Measurements from ENCODE around the gene BMPR1A. TPM values are rescaled to one million over a fixed set of nuclear protein-coding genes. Genes with fewer than 3 reads are reported as not detected.

Gene BMPR1A
- polyA plus RNA-seq, 3 donors, result 73.6 to 85.4 (median 78.2) TPM

DNA sequence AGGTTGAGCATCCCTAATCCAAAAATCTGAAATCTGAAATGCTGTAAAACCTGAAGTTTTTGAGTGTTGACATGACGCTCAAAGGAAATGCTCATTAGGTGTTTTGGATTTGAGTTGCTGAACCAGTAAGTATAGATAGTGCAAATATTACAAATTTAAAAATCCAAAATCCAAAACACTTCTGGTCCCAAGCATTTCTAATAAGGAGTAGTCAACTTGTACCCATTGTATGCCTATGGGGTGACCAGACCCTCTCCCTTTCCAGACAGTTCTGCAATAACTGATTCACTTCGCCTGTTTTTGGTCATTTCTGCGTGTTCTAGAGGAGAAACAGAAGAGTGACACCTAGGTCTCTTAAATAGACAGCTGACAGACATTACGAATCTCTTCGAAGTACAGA lies 110.7 kb downstream of the BMPR1A start:
- no peak for DNase-seq (ENCODE audit: low read depth in 3 of 3, low spot score in 2 of 3)

DNA sequence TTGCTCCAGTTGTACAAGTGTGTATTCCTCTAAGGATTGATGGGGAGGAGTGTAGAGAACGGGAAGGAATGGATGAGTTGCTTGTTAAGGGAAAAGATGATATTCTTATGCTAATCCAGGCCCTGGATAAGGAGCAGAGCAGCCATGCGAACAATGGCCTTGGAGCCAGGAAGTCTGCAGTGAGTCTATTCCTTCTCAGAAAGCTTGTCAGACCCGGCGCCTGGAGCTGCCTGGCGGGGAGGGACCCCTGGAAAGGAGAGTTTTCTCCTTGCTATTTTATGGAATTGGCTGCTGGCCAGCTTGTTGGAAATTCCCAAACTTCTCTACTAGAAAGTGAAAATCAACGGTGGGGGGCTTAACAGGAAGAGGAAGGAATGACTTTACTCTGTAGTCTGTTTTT lies 111.9 kb downstream of the BMPR1A start:
- DNase-seq (ENCODE audit: low read depth in 3 of 3, low spot score in 2 of 3), result peak; percentile 77 to 81 (median 80)

DNA sequence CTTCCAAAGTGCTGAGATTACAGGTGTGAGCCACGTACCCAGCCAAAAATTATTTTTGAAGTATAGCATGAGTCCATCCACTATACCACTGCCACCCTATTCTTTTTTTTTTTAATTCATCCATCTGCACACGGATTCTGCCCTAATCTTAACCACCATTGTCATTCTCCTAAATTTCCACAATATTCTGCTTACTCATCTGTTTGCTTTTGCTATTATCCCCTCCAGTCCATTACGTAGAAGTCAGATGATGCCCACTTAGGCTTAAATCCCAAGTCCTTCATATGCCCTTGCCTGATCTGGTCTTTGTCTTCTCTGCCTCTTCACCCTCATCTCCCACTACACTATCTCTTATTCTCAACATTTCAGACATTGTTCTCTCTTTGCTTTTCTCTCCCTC lies 114.3 kb downstream of the BMPR1A start:
- no peak for DNase-seq (ENCODE audit: low read depth in 3 of 3, low spot score in 2 of 3)

DNA sequence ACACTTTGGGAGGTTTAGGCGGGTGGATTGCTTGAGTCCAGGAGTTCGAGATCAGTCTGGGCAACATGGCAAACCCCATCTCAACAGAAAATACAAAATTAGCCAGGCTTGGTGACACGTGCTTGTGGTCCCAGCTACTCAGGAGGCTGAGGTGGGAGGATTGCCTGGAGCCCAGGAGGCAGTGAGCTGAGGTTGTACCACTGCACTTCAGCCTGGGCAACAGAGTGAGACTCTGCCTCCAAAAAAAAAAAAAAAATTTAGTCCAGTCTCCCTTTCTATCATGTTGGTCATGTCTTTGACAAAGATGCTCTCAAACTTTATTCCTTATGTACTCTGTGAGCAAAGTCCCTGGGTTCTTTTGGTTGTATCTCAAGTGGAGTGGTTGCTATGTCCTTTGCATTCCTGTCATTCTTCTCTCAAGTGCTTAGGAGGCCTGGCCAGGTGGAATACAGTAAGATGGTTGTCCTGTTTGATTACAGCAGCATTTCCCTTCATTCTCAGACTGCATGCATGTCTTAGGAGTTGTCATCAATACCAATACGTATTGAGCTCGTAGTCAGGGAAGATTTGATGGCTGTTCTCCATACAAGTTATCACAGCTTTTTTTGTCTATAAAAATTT lies 115.3 kb downstream of the BMPR1A start:
- no peak for DNase-seq (ENCODE audit: low read depth in 3 of 3, low spot score in 2 of 3)

DNA sequence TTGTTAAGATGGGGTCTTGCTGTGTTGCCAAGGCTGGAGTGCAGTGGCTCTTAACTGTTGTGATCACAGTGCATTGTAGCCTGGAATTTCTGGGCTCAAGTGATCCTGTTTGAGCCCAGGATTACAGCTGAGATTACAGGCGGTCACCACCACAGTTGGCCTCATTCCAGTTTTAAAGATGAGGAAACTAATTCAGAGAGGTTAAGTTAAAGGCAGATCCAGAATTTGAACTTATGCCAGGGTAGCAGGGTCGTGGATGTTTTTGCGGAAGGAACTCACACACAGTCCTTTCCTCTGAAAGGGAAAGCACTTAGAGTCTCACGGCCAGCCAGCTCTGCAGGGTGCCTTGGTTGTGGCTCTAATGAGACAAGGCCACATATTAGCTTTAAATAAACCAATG lies 116.3 kb downstream of the BMPR1A start:
- DNase-seq (ENCODE audit: low read depth in 3 of 3, low spot score in 2 of 3), result no peak

DNA sequence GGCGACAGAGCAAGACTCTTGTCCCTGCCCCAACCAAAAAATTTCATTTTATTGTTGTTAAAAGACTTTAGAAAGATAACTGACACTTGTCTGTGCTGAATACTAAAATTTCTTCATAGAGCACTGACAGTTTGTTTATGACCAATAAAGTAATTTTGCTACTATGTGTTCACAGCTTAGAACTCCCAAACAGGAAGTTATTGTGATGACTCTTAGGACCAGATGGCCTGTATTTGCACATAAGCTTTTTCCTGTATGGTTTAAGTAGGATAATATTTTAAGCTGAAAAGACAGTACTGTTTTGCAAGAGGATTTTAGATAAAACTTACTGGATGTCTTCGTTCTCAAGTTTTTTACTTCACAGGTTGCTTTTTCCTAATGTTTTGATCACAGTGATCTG lies 120.3 kb downstream of the BMPR1A start:
- no peak for DNase-seq (ENCODE audit: low read depth in 3 of 3, low spot score in 2 of 3)

DNA sequence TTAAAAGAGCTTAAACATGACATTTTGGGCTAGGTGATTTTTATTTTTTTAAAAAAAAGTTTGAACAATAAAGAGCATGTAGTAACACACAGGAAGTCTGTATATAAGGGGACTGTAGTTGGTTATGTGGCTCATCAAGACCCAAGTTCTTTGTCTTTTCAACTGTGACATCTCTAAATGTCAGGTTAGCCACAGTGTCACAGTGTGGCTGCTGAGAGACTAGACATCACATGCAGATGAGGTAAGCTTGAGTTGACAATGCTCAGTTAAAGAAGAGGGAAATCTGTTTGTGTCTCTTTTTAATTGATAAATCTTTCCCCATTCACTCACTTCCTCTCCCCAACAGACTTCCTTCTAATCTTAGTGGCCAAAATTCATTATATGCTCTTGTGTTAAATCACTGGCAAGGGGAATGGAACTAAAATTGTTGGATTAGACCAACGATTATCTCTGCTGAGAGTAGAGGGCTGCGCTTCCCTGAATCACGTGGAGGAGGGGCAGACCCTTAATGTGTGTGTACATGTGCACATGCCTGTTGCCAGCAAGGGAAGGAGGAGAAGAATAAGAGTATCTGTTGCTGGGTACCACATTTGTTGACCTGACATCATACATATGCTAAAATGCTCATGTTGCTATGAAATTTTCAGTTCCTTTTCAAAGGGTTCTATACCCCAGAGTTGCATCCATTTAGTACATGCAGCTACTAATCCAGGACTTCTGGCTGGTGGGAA lies 122.7 kb downstream of the BMPR1A start:
- DNase-seq (ENCODE audit: low read depth in 3 of 3, low spot score in 2 of 3), result no peak

DNA sequence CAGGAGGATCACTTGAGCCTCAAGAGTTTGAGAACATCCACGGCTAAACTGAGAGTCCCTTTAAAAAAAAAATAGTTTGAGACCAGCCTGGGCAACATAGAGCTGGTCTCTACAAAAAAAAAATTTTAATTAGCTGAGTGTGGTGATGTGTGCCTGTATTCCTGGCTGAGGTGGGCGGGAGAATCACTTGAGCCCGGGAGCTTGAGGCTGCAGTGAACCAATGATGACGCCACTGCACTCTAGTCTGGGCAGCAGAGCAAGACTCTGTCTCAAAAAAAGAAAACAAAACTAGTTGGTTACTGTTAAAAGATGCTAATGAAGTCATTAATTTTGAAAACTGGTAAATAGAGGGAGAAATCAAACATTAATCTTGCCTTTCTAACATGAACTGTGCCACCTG lies 124.6 kb downstream of the BMPR1A start:
- no peak for DNase-seq (ENCODE audit: low read depth in 3 of 3, low spot score in 2 of 3)

DNA sequence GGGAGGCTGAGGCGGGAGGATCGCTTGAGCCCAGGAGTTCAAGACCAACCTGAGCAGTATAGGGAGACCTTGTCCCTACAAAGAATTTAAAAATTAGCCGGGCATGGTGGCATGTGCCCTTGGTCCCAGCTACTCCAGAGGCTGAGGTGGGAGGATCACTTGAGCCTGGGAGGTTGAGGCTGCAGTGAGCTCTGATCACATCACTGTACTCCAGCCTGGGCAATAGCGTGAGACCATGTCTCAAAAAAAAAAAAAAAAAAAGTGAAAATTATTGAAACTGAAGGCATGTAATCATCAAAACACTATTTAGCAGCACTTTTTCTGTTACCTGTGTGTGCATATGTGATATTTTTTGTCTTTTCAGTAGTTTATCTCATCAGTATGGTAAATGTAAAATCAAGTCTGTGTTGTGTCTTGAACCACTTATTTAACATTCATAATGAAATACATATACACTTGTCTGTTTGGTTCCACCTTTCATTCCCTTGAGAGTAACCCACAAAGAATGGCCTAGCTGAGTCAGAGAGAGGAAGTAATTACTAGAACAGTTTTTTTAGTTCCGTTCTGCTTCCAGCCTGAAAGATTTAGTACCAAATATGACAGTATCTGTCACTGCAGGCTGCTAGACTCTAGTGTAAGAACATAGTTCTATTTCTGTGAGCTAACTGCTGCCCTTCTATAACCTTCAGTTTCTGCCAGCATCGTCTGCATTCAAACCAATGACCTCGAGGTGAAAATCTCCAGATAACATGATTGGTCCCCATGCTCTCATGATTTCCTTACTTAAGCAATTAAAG lies 132.4 kb downstream of the BMPR1A start:
- no peak for DNase-seq (ENCODE audit: low read depth in 3 of 3, low spot score in 2 of 3)

DNA sequence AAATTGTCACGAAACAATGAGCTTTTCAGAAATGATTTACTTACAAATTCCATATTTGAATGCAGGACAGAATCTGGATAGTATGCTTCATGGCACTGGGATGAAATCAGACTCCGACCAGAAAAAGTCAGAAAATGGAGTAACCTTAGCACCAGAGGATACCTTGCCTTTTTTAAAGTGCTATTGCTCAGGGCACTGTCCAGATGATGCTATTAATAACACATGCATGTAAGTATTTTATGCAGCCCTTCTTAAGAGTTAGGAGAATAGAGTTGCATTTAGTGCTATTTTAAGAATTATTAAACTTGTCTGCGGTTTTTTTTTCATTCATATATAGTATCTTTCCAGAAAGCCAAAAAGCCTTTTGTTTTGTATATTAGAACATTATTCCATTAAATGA lies 133.6 kb downstream of the BMPR1A start:
- no peak for DNase-seq (ENCODE audit: low read depth in 3 of 3, low spot score in 2 of 3)

DNA sequence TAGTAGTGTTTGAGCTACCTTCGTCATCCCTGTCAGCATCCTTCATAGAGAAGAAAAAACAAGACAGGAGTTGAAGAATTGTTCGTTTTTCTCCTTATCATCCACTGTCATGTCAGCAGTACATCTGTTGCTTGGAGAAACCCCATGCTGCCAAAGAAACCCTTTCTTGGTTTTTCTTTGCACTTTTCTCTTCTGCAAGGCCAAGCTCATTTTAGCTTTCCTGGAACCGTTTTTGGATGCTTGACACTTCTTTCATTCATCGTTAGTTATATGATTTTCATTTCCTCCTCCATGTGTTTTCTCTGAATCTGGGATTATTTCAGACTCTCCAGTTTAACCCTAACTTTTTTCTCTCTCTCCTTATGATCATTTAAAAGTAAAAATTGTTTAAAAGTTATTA lies 142.1 kb downstream of the BMPR1A start:
- DNase-seq (ENCODE audit: low read depth in 3 of 3, low spot score in 2 of 3), result no peak

DNA sequence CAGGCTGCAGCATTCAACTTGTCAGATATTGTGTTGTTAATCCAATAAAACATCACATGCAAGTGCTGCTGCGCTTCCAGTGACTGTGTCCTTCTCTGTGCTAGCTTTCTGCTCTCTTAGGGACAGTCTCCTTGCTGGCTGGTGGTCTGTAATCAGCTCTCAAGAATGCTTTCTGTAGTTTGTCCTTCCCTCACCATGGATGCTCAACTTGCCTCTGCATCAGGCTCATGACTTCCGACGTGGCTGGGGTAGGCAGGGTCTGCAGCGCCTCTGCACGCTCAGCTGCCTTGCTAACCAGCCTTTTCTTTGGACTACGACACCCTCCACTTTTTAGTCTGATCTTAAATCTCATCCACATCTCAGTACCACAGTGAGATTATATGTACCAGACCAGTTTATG lies 142.7 kb downstream of the BMPR1A start:
- no peak for DNase-seq (ENCODE audit: low read depth in 3 of 3, low spot score in 2 of 3)

DNA sequence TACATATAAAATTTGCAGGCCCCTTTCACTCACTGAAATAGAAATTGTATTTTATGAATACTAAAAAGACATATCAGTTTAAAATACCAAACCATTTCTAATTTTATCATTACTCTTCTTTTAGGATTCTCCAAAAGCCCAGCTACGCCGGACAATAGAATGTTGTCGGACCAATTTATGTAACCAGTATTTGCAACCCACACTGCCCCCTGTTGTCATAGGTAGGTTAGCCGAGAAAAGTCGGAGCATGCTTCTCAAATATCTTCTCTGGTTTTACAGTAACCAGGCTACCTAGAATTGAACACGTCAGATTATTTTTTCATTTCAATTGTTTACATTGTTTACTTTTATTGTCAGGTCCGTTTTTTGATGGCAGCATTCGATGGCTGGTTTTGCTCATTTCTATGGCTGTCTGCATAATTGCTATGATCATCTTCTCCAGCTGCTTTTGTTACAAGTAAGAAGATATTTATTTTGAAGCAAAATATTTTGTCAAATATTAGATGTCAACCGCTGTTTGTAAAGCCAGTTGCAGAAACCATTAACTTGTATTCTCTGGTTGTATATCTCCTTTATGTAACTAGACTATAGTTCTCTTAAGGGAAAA lies 143.4 kb downstream of the BMPR1A start:
- DNase-seq (ENCODE audit: low read depth in 3 of 3, low spot score in 2 of 3), result peak in 2 of 3 donors; percentile 57 to 59

DNA sequence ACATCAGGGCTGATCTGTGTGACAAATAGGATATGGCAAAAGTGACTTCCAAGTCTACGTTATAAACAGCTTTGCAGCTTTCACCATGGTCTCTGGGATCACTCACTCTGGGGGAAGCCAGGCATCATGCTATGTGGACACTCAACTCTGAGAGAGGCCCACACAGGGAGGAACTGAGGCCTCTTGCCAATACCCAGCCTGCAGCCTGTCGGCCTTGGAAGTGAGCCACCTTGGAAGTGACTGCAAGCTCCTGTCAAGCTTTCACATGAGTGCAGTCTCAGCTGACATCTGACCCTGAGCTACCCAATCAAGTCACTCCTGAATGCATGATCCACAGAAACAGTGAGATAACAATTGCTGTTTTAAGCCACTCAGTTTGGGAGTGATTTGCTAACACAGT lies 144.5 kb downstream of the BMPR1A start:
- no peak for DNase-seq (ENCODE audit: low read depth in 3 of 3, low spot score in 2 of 3)

DNA sequence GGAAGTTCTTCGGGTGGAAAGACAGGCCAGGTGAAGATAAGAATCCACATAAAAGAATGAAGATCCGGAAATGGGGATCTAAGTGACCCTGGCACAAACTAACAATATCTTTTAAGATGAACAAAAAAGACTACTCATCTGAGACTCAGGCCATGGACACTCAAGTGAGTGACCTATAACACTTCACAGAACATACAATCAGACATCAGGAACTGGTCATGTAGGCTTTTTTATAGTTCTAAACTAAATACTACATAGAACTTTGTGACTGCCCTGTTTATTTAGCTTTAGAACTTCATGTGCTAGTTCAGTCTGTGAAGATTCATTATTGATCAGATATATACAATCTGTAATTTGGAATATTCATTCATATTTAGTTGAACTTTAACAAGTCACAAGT lies 148.2 kb downstream of the BMPR1A start:
- no peak for DNase-seq (ENCODE audit: low read depth in 3 of 3, low spot score in 2 of 3)

DNA sequence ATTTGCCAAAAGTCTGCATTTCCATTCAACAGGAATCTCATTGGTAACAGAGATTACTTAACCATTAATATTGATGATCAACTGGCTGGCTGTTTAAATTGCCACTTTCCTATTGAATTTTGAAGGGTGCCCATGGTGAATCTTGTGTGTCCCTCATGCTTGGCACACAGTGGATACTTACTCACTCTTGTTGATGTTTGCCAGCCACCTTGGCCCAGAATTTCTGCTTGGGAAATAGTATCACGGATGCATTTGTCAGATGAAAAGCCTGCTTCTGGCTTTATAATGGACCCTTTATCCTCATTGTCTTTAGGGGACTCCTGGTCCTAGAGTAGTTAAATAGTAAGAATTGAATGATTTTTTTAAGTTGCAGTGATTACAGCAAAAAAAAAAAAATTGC lies 149.0 kb downstream of the BMPR1A start:
- DNase-seq (ENCODE audit: low read depth in 3 of 3, low spot score in 2 of 3), result no peak

DNA sequence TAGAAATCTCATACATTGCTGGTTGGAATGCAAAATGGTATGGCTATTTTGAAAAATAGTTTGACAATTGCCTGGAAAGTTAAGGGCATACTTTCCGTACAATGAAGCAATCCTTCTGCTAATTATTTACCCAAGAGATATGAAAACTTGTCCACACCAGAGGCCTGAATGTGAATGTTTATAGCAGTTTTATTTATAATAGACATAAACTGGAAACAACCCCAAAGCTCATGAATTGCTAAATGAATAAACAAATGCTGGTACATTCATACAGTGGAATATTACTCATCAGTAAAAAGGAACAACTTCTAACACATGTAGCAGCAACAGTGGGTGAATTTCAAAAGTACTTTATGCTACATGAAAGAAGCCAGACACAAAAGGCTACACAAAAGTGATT lies 158.3 kb downstream of the BMPR1A start:
- DNase-seq (ENCODE audit: low read depth in 3 of 3, low spot score in 2 of 3), result no peak

DNA sequence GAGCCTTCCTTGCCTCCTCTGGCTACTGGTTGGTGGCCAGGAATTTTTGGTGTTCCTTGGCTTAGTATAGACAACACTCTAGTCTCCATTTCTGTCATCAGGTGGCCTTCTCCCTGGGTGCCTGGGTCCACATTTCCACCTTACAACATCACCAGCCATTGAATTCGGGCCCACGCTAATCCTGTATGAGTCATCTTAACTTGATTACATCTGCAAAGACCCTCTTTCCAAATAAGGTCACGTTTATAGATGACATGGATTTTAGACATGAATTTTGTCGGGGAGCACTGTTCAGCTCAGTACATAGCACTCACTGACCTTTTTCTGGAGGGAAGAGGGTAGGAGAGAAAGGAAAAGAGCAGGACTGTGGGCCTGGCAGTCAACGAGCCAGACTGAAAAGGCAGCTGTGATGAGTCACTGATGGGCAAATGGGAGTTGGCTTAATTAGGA lies 161.6 kb downstream of the BMPR1A start:
- no peak for DNase-seq (ENCODE audit: low read depth in 3 of 3, low spot score in 2 of 3)

DNA sequence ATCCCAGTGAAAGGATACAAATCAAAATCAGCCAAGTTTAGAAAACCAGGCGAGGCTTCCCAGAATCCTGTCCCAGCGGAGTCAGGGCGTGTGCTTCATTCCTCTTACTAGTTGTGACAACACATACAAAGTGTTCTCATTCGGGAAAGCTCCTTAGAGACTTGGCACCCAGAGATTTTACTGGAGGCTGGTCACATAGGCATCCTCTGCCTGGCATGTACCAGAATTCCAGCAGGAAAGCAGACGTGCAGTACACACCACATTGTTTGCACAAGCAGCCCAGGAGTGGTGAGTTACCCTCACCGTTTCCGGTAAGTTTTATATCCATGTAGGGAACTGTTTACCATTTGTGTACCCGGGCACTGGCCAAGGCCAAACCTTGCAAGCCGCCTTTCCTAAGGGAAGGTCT lies 166.1 kb downstream of the BMPR1A start:
- DNase-seq (ENCODE audit: low read depth in 3 of 3, low spot score in 2 of 3), result no peak

DNA sequence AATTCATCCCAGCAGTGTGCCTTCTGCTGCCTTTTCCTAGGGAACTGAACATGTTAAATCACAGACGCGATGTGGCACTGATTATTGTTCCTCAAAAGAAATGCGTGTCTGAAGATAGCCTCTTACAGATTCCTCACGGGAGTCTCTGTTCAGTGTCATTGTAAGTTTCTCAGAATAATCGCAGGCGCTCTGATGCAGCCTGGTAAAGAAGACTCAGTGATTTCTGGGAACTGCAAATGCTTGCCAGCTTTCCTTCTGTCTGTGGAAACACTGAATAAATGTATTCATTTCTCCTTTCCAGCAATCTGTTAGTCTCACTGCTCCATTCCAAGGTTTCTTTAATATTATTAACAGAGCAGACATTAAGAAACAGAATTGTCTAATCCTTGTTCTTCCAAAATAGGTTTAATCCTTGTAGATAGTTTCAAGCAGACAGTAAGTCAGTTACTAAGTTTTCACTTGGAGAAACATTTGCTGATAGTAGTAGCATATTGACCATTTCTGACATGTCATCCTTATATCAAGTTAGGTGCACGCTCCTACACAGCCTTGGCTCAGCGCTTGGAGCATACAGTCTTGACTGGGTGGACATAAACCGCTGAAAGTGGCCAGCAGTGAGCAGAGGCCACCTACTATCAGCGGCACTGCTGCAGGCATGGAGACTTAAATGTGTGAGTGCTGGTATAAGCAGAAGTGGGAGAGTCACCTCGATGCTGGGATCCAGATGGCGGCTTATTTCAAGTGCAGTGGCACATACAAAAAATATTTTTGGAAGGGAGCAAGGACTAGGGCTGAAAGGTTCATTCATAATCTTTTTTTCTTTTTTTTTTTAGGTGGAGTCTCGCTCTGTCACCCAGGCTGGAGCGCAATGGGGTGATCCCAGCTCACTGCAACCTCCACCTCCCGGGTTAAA lies 173.3 kb downstream of the BMPR1A start:
- no peak for DNase-seq (ENCODE audit: low read depth in 3 of 3, low spot score in 2 of 3)

Measured in right renal cortex interstitium (tissue), 3 donors.